Measurements from ENCODE around the gene ARRDC2.

ARRDC2 gene

GRCh38 chr19:18059297-18059696, 51.3 kb downstream of the ARRDC2 start:
- DNase-seq: no peak

GRCh38 chr19:18059902-18060301, 51.9 kb downstream of the ARRDC2 start:
- DNase-seq: no peak

GRCh38 chr19:18060472-18060871, 52.5 kb downstream of the ARRDC2 start:
- no peak for DNase-seq

- no peak for DNase-seq
Observed at GRCh38 chr19:18062028-18062427, 54.1 kb downstream of the ARRDC2 start.

GRCh38 chr19:18063463-18063862, 55.5 kb downstream of the ARRDC2 start:
- no peak for DNase-seq
